ENCODE results near the gene CYTH1.

DNA sequence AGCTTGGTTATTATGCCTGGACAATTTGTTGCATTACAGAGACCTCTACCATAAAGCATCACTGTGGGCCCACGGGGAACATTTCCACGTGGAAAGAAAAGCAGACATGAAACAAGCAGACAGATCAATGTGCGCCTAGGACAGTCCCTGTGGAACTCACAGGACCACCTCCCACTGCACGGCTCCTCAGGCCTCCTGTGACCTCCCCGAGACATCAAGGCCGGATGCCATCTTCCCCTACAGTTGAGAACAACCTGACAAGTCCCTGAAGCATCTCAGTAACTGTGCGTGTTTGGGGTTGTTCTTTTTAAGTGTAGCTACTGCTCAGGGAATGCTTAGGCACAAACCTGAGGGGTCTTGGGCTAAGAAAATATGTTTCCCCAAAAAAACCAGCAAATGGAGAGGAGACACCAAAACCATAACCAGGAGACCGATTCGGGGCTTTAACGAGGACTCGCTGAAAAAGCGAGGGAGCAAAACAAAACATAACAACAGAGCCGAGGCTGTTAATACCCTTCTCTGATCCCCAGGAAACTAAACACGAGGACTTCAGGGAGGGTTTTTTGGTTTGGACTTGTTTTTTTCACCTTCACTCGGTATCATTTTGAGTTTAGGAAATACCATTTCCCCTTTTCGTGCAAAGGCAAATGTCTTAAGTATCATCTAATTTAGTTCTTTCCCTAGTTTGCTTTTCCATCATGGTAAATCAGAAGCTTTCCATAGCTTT, 87.1 kb downstream of the CYTH1 start:
- TF ChIP-seq, protein P1, sequence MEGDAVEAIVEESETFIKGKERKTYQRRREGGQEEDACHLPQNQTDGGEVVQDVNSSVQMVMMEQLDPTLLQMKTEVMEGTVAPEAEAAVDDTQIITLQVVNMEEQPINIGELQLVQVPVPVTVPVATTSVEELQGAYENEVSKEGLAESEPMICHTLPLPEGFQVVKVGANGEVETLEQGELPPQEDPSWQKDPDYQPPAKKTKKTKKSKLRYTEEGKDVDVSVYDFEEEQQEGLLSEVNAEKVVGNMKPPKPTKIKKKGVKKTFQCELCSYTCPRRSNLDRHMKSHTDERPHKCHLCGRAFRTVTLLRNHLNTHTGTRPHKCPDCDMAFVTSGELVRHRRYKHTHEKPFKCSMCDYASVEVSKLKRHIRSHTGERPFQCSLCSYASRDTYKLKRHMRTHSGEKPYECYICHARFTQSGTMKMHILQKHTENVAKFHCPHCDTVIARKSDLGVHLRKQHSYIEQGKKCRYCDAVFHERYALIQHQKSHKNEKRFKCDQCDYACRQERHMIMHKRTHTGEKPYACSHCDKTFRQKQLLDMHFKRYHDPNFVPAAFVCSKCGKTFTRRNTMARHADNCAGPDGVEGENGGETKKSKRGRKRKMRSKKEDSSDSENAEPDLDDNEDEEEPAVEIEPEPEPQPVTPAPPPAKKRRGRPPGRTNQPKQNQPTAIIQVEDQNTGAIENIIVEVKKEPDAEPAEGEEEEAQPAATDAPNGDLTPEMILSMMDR (conservative IDR thresholded peaks at IDR 0.05; ENCODE audit: low read length) = no peak
- TF ChIP-seq EZH2phosphoT487 (IDR thresholded peaks at IDR 0.05; ENCODE audit: borderline replicate concordance, low read depth, low read length) = no peak

Measured in OCI-LY7 (cell line).